Measurements from ENCODE around the gene ARHGEF25.
"Not testable (repeated sequence)": the region's sequence is repeated elsewhere in the genome, so short reads cannot be mapped to it uniquely, and the experiment has no call there.

Gene ARHGEF25

DNA sequence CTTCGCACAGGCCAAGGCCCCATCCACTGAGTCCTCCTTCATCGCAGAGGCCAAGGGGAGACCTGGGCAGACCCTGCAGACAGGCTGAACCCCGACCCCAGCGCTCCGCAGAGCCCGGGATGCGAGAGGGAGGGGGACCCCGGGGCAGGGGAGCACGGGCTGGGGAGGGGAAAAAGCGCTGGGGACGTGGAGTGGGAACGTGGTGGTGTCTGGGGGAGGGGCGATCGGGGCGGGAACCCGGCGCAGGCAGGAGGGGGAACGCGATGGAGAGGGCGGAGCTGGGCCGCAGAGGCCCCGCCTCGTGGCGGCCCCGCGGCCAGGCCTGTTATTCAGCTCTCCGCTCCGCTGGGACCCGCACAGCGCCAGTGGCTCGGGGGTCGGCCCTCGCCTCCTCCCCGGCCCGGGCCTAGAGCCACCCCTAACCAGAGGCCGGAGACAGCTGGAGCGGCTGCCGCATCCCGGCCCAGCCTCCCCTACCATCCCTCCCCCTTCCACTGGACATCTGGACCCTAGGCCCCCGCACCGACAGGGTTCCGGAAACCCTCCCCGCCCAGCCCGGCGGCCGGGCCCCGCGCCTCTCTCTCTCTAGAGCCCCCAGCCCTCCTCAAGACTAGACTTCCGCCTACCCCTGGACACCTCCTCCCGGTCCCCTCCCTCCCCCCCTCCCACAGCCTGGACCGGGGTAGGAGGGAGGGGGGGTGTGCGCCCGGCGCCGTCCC is at the start of gene ARHGEF25:
Gene ARHGEF25 (plus strand): TSS at position 328 of the 719 bp plus-strand sequence. CDS start 460 bp downstream, outside the sequence.
- DNase-seq: peak in 39 of 42 donors; percentile 53 to 88 (median 74)
- intact Hi-C loops (cut with DNase I): no loop called here

DNA sequence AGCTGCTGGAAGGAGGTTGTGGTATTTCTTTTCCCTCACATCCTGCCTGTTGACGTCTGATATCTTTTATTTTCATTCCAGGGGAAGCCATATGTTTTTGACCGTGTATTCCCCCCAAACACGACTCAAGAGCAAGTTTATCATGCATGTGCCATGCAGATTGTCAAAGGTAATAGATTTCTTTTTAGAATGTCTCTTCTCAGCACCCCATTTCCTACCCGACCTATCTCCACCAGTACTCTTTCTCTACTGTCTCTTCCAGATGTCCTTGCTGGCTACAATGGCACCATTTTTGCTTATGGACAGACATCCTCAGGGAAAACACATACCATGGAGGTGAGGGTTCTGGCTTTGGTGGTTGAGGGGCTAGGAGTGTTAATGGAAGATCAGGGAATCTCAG is 47.9 kb upstream of the ARHGEF25 start:
- intact Hi-C loops (cut with DNase I): no loop called here

DNA sequence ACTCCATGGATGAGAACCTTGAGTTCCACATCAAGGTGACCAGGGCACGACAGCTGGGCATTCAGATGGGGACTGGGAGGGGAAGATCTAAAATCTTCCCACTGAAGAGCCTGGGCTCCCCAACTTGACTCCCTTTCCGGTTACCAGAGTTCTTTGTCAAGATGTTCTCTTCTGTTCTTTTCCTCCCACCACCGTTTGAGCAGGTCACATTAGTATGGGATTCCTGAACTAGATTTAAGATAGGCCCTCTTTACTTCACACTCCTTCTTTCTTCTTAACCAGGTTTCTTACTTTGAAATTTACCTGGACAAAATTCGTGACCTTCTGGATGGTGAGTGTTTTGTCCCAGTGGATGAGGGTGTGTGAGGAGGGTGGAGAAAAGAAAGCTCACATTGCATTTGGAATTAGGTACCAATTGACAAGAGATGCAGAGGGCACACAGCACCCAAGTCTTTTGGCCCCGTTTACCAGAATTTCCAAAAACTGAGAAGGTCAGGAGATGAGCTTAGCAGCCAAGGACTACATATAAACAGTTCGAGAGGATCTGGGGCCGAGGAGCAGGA is 47.0 kb upstream of the ARHGEF25 start:
- no peak for DNase-seq
- intact Hi-C loops (cut with DNase I): no loop called here

More for the DNA sequence above, 47.9 kb upstream of the ARHGEF25 start:
- no peak for DNase-seq

DNA sequence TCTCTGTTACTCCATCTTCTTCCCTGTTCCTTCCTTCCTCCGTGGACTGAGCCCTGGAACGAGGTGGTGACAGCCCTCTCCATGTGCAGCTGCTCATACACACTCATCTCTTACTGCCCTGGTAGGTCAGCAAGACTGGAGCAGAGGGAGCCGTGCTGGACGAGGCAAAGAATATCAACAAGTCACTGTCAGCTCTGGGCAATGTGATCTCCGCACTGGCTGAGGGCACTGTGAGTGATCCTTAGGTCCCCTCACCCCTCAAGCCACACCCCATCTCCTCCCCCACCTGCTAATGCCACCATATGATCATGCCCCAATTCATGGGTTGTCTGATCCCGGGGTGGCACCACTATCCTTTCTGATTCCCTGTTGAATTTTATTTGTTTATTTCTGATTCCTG is 42.4 kb upstream of the ARHGEF25 start:
- no peak for DNase-seq

DNA sequence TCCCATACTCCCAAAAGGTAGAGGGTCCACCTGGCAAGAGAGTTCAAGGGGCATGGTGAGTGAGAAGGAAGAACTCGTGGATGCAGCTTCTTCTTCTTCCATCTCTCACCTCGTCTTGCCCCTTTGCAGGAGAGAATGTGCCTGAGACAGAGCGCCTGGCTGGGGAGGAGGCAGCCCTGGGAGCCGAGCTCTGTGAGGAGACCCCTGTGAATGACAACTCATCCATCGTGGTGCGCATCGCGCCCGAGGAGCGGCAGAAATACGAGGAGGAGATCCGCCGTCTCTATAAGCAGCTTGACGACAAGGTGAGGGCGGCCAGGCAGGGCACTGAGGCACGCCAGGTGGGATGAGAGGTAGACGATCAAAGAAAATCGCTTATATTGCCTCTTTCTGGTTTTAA is 41.4 kb upstream of the ARHGEF25 start:
- DNase-seq: no peak

More for the DNA sequence above, 42.4 kb upstream of the ARHGEF25 start:
- intact Hi-C loops (cut with DNase I): no loop called here

DNA sequence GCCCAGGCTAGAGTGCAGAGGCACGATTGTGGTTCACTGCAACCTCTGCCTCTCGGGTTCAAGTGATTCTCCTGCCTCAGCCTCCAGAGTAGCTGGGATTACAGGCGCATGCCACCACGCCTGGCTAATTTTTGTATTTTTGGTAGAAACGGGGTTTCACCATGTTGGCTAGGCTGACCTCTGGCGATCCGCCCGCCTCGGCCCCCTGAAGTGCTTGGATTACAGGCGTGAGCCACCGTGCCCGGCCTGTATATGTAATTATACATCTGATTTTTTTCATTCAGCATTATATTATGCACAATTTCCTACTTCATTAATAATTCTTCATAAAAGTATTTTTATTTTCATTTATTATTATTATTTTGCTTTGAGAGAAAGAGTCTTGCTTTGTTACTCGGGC is 40.8 kb upstream of the ARHGEF25 start:
- intact Hi-C loops (cut with DNase I): not testable (repeated sequence)
- DNase-seq: peak in 1 of 42 donors; percentile 4

More for the DNA sequence above, 41.4 kb upstream of the ARHGEF25 start:
- intact Hi-C loops (cut with DNase I): no loop called here

DNA sequence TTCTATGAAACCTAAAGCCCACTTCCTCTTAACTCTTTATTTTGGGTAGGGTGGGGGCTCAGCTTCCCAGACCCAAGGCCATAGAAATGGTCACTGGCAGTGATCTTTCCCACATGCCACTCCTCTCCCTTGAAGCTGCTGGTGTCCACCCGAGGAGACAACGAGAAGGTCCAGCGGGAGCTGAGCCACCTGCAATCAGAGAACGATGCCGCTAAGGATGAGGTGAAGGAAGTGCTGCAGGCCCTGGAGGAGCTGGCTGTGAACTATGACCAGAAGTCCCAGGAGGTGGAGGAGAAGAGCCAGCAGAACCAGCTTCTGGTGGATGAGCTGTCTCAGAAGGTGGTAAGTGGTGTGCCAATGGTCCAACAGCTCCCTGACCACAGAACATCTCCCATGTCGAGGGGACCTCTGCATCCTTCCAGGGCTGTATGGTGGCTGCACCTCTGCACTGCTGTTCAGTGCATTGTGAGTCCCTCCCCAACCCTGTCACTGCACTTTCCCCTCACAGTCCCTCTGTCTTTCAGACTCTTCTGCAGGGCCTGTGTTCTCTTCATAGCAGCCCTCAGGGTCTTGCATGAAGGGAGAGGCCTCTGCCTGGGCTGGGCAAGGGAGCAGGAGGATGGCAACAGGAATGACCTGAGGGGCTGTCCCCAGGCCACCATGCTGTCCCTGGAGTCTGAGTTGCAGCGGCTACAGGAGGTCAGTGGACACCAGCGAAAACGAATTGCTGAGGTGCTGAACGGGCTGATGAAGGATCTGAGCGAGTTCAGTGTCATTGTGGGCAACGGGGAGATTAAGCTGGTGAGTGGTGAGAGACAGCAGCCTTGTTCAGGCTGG is 39.1 kb upstream of the ARHGEF25 start:
- peak in 1 of 42 donors; percentile 13 for DNase-seq

DNA sequence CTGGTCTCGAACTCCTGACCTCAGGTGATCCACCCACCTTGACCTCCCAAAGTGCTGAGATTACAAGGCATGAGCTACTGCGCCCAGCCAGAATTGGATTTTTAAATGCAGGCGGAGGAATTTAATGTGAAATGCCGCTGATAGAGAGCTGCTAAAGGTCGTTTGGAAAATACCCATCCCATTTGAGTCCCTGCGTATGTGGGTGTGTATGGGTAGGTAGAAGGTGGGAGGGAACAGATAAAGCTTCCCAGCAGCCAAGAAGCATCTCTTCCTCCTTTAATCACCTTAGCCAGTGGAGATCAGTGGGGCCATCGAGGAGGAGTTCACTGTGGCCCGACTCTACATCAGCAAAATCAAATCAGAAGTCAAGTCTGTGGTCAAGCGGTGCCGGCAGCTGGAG is 36.4 kb upstream of the ARHGEF25 start:
- intact Hi-C loops (cut with DNase I): no loop called here
- DNase-seq: peak in 1 of 42 donors; percentile 18

More for the DNA sequence above, 39.1 kb upstream of the ARHGEF25 start:
- intact Hi-C loops (cut with DNase I): no loop called here

DNA sequence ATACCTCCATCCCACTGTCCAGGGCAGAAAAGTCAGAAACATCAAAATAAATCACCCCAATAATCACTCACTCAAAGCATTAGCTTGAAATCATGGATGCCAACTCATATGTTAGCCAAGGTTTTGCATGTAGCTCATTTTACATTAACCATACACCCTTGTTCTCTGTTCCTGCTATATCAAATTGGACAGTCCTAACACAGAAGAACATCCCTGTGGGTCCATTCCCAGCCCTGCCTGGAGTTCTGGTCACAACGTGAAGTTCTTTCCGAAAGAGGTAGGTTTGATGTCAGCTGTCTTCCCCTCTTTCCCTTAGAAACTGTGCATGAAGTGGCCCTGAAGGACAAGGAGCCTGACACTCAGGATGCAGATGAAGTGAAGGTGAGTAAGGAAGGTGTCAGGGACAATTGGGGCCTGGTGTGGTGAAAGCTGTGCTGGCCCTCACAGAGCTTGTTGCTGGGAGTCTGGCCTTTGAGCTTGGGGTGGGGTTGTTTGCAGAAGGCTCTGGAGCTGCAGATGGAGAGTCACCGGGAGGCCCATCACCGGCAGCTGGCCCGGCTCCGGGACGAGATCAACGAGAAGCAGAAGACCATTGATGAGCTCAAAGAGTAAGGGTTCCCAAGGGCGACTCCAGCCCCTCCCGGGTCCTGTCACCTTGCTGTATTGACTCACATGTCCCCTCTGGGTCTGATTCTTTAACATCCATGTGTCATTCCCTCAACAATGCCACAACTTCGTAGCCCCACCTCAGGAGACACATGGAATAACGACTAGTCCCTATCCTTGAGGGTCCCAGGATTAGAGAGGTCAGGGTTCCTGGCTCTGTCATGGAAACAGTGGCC is 35.2 kb upstream of the ARHGEF25 start:
- peak in 1 of 42 donors; percentile 12 for DNase-seq
- intact Hi-C loops (cut with DNase I): no loop called here

DNA sequence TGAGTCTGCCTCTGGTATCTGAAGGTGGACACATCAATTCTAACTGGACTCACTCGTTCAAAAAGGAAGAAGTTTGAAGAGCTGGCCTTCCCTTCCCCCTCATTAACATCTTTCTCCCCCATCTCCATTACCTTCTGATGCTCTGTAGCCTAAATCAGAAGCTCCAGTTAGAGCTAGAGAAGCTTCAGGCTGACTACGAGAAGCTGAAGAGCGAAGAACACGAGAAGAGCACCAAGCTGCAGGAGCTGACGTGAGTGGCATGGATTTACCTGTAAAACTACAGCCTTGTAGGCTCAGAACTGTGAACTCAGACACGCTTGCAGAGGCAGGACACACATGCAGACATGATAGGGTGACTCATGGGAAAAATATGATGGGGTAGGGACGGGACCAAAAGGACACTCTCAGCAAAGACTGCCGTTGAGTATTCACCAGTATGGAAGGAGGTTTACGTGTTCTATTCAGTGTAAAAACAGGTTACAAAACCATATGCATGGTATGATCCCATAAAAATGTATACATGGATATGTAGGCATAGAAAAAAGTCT is 34.5 kb upstream of the ARHGEF25 start:
- intact Hi-C loops (cut with DNase I): no loop called here
- no peak for DNase-seq

DNA sequence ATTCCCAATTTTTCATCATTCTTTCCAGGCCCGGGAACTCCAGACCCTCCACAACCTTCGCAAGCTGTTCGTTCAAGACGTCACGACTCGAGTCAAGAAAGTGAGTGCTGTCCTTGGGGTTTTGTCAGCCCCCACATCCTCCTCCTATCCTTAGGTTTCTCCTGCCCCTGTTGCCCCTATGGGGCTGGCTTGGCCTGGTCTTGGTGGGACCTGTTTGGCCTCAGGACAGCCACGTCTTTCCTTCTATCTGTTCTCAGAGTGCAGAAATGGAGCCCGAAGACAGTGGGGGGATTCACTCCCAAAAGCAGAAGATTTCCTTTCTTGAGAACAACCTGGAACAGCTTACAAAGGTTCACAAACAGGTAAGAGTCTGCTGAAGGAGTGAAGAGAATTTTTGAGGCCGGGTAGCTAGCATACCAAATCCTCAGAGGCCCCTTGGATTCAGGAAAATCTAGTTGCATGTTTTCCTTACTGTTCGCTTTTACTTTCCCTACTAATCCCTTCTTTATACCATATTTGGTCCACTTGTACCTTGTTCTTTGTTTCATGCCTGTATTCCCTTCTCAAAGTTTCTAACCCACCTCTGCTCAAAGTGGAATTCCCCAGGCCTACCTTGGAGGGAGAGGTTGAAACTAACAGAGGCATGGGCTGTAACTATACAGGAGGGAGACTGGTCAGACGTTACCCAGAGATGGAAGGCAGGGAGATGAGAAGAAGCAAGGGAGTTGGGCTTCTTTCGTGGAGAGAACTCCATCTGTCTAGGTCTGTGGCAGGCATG is 33.1 kb upstream of the ARHGEF25 start:
- DNase-seq: no peak
- intact Hi-C loops (cut with DNase I): no loop called here

DNA sequence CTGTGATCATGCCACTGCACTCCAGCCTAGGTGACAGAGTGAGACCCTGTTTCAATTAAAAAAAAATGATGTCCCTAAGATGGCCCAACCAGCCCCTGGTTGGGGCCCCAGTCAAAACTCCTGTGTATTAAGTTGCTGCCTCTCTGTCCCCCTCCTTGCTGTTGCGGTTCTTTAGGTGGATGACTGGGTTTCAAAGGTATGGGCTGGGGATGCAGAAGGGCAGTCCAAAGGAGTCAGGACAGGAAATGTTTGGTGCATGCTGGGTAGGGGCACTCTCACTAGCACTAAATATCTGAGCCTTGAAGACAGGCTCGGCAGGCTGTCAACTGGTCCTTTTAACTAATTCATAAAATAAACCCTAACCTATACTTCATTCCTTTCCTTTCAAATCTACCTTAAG is 32.2 kb upstream of the ARHGEF25 start:
- intact Hi-C loops (cut with DNase I): no loop called here
- DNase-seq: no peak

DNA sequence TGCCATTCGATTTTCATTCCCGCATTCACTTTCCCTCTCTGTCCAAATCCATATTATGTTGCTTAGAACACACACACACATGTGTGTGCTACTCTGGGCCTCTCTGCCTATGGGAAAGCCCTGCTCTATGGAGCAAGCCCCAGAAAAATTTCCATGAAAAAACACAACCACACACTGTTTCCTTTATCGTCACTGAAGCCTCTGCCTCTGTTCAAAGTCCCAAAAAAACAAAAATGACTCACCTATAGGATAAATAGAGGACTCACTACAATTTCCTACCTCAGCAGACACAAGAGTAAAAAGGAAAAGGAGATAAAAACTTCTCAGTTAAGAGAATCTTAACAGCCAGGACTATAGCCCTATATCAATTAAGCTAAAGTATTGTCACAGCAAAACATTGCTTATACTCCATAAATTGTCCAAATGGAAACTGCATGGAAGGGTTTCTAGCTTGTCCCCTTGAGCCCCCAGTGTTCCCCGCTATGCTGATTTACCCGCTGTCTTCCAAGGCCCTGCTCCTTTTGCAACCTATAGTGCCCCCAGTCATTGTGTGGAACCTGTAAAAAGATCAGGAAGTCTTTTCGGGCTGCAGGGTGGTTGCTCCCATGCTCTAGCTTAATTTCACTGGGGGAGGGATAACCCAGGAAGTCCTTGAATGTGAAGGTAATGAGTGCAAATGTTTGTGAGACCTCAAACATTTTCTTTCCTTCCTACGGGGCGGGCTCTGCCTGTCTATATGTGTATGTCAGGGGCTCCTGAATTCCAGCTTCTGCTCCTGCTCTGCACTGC is 31.4 kb upstream of the ARHGEF25 start:
- intact Hi-C loops (cut with DNase I): loop anchor here (5.0 kb wide), 1 partner anchor 42 kb away; no protein-coding TSS in a partner anchor
- no peak for DNase-seq

DNA sequence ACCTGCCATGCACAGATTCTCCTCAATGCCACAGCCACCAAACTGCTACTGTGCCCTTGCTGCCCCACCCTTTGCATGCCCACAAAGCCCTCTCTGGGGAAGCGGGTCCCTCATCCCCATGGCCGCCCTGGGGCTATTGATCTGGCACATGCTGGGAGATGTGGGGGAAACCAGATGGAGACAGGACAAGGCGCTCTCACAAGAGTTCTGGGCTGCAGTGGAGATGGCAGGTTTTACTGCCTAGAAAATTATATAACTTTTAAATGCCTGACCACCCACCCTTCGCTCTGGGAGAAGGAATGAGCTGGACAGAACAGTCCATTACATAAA is 30.8 kb upstream of the ARHGEF25 start:
- DNase-seq: peak in 1 of 42 donors; percentile 24
- intact Hi-C loops (cut with DNase I): loop anchor here (5.0 kb wide), 1 partner anchor 42 kb away; no protein-coding TSS in a partner anchor

DNA sequence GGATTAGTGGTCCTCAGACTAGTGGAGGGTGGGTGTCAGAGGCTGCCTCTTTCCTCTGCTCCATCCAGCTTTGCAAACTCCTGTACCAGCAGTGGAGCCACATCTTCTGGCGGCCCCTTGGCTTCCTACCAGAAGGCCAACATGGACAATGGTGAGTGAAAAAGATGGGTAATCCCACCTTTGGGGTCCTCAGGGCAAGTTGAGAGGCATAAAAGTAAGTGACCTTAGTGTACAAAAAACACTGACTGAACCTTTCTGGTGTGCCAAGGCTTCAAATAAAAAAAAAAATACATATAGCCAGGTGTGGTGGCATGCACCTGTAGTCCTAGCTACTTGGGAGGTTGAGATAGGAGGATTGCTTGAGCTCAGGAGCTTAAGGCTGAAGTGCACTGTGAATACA is 29.4 kb upstream of the ARHGEF25 start:
- intact Hi-C loops (cut with DNase I): loop anchor here (5.0 kb wide), 1 partner anchor 40 kb away; no protein-coding TSS in a partner anchor
- DNase-seq: no peak

DNA sequence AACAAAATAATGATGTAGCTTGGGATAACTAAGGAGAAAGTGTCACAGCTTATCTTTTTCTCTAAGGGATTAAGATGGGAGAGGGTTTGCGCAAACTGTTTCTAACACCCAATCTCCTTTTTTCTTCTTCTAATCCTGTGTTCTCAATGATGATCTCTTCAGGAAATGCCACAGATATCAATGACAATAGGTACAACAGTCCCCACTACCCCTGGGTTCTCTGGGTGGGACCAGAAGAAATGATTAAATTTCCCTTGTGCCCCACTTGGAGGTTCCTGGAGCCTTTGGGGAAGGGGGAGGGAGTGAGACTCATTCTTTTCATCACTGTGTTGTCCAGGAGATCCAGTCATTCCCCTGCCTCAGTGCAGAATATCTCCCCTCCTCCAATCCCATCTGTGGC is 28.8 kb upstream of the ARHGEF25 start:
- intact Hi-C loops (cut with DNase I): loop anchor here (5.0 kb wide), 1 partner anchor 40 kb away; no protein-coding TSS in a partner anchor
- DNase-seq: no peak

All from head of caudate nucleus (tissue), 42 donors.